Measurements from ENCODE around the gene PDXK. TPM values are rescaled to one million over a fixed set of nuclear protein-coding genes. Genes with fewer than 3 reads are reported as not detected.
"Not testable (repeated sequence)": the region's sequence is repeated elsewhere in the genome, so short reads cannot be mapped to it uniquely, and the experiment has no call there.

Gene PDXK
- polyA plus RNA-seq, 1 donor (not counting 4 experiments of a cell fraction or from before 2014, with no cell fraction given): 144 TPM

GRCh38 chr21:43697758-43698643 lies 20.9 kb upstream of the PDXK start:
- no peak overlapping the region for H3K4me2 ChIP-seq (ENCODE audit: control insufficient read depth, extremely low read depth, insufficient read depth, low read depth, low read length)
- H3K79me2 ChIP-seq (ENCODE audit: control insufficient read depth, insufficient read depth, low read length): no peaks in the 10 kb centered on the region

GRCh38 chr21:43699492-43699777 lies 19.5 kb upstream of the PDXK start:
- H3K9me1 ChIP-seq (ENCODE audit: control insufficient read depth, extremely low read depth, insufficient read depth, low read length); H3K4me2 ChIP-seq (ENCODE audit: control insufficient read depth, extremely low read depth, insufficient read depth, low read depth, low read length); H4K20me1 ChIP-seq (ENCODE audit: control insufficient read depth, extremely low read depth, insufficient read depth, low read length); H3K36me3 ChIP-seq (ENCODE audit: control insufficient read depth in 2 of 2, extremely low read depth in 1 of 2, insufficient read depth in 2 of 2, low read length in 2 of 2); H3K4me3 ChIP-seq (ENCODE audit: control insufficient read depth in 2 of 3, extremely low read depth in 1 of 3, insufficient read depth in 2 of 3, low read depth in 1 of 3, low read length in 3 of 3); dilution Hi-C loops (cut with MboI; ENCODE audit: extremely low pct_ligation_motif_present, low sequenced_read_pairs); H3K27me3 ChIP-seq (ENCODE audit: control insufficient read depth, extremely low read depth, insufficient read depth, low read length); DNase-seq (ENCODE audit: low read depth, low spot score); H3K4me1 ChIP-seq (ENCODE audit: control insufficient read depth, extremely low read depth, insufficient read depth, low read length); H3K9me3 ChIP-seq (ENCODE audit: control insufficient read depth, low read depth, low read length); H3K79me2 ChIP-seq (ENCODE audit: control insufficient read depth, insufficient read depth, low read length); FAIRE-seq; H3K27ac ChIP-seq (ENCODE audit: control insufficient read depth, insufficient read depth, low read length); H2AFZ ChIP-seq (ENCODE audit: control insufficient read depth, low read length); H3K9ac ChIP-seq (ENCODE audit: control insufficient read depth, extremely low read depth, insufficient read depth, low read length): not testable (repeated sequence)

More at GRCh38 chr21:43697758-43698643, 20.9 kb upstream of the PDXK start:
- no peak overlapping the region for H3K9ac ChIP-seq (ENCODE audit: control insufficient read depth, extremely low read depth, insufficient read depth, low read length)
- no peaks in the 10 kb centered on the region for H3K9me3 ChIP-seq (ENCODE audit: control insufficient read depth, low read depth, low read length)
- H3K4me1 ChIP-seq (ENCODE audit: control insufficient read depth, extremely low read depth, insufficient read depth, low read length): peaks cover 3% of the 10 kb centered on the region
- no peak overlapping the region for H2AFZ ChIP-seq (ENCODE audit: control insufficient read depth, low read length)
- no peak overlapping the region for H3K4me3 ChIP-seq (ENCODE audit: control insufficient read depth in 2 of 3, extremely low read depth in 1 of 3, insufficient read depth in 2 of 3, low read depth in 1 of 3, low read length in 3 of 3)
- no peaks in the 10 kb centered on the region for H3K9me1 ChIP-seq (ENCODE audit: control insufficient read depth, extremely low read depth, insufficient read depth, low read length)
- DNase-seq (ENCODE audit: low read depth, low spot score): no peak
- FAIRE-seq: no peak
- H3K27ac ChIP-seq (ENCODE audit: control insufficient read depth, insufficient read depth, low read length): no peak overlapping the region
- peaks cover 5 to 14% of the 10 kb centered on the region in 2 experiments for H3K36me3 ChIP-seq (ENCODE audit: control insufficient read depth in 2 of 2, extremely low read depth in 1 of 2, insufficient read depth in 2 of 2, low read length in 2 of 2)
- no peaks in the 10 kb centered on the region for H3K27me3 ChIP-seq (ENCODE audit: control insufficient read depth, extremely low read depth, insufficient read depth, low read length)
- no peak for TF ChIP-seq EZH2 (IDR thresholded peaks at IDR 0.05; ENCODE audit: low read length)
- no peak for TF ChIP-seq CTCF (optimal IDR thresholded peaks at IDR 0.05 in 1 of 3, IDR thresholded peaks at IDR 0.05 in 1 of 3, conservative IDR thresholded peaks at IDR 0.05 in 1 of 3; ENCODE audit: extremely low read depth in 1 of 3, insufficient read depth in 2 of 3, low read length in 3 of 3)
- dilution Hi-C loops (cut with MboI; ENCODE audit: extremely low pct_ligation_motif_present, low sequenced_read_pairs): no loop called here
- H4K20me1 ChIP-seq (ENCODE audit: control insufficient read depth, extremely low read depth, insufficient read depth, low read length): no peaks in the 10 kb centered on the region
